Measurements from ENCODE around the gene RELL2. TPM values are rescaled to one million over a fixed set of nuclear protein-coding genes. Genes with fewer than 3 reads are reported as not detected.
"Not testable (repeated sequence)": the region's sequence is repeated elsewhere in the genome, so short reads cannot be mapped to it uniquely, and the experiment has no call there.

RELL2 gene
- total and polyA plus RNA-seq, 4 experiments from 2014 or later, result 3.0 to 21.3 (median 12.9) TPM

GRCh38 chr5:141608557-141608956, 28.2 kb upstream of the RELL2 start:
- Mint-ChIP-seq H3K9me3 (no peaks in the 10 kb centered on the region), H3K27me3 (no peaks in the 10 kb centered on the region), H3K36me3 (peaks cover 9 to 35% of the 10 kb centered on the region in 2 donors), H3K27ac (peak overlapping the region; percentile 88 to 94 (median 90)), H3K4me1 (peaks cover 63 to 95% (median 79%) of the 10 kb centered on the region in 4 donors), H3K4me3 (peak overlapping the region; percentile 18 to 87 (median 62))
- no peak for DNase-seq
- Histone ChIP-seq H3K9me3 (ENCODE audit: control insufficient read depth in 1 of 2, low read length in 2 of 2) (no peaks in the 10 kb centered on the region), H3K4me1 (ENCODE audit: insufficient read depth, low read length) (peaks cover 98% of the 10 kb centered on the region), H3K4me3 (ENCODE audit: low read length in 2 of 2) (peak overlapping the region in 1 of 2 donors; percentile 30), H3K36me3 (ENCODE audit: insufficient read depth, low read length) (no peaks in the 10 kb centered on the region), H3K27me3 (ENCODE audit: insufficient read depth, low read length) (no peaks in the 10 kb centered on the region), H3K27ac (ENCODE audit: low read depth, low read length) (peak overlapping the region; percentile 72)
- intact Hi-C loops (cut with micrococcal nuclease), result no loop called here
- ChIA-PET POLR2A (ENCODE audit: partially characterized antibody) (interaction anchor here (0.7 to 14.5 kb wide), 6 partner anchors 8 to 865 kb away, joined by 3 to 314 read pairs (median 18); partner anchors contain the start of genes DIAPH1, HDAC3 and RELL2), CTCF (ENCODE audit: partially characterized antibody) (interaction anchor here (1.1 to 11.1 kb wide), 7 partner anchors 9 to 96 kb away, joined by 3 to 169 read pairs (median 8); partner anchors contain the start of genes DIAPH1, HDAC3 and RELL2)

GRCh38 chr5:141609044-141609443, 27.8 kb upstream of the RELL2 start:
- Histone ChIP-seq H3K36me3 (ENCODE audit: insufficient read depth, low read length) (no peaks in the 10 kb centered on the region), H3K27me3 (ENCODE audit: insufficient read depth, low read length) (no peaks in the 10 kb centered on the region), H3K4me1 (ENCODE audit: insufficient read depth, low read length) (peaks cover 98% of the 10 kb centered on the region), H3K4me3 (ENCODE audit: low read length in 2 of 2) (no peak overlapping the region), H3K9me3 (ENCODE audit: control insufficient read depth in 1 of 2, low read length in 2 of 2) (no peaks in the 10 kb centered on the region), H3K27ac (ENCODE audit: low read depth, low read length) (peak overlapping the region; percentile 72)
- no peaks in the 10 kb centered on the region for H3K27me3 Mint-ChIP-seq
- H3K9me3 Mint-ChIP-seq, result no peaks in the 10 kb centered on the region
- DNase-seq, result no peak
- ChIA-PET CTCF (ENCODE audit: partially characterized antibody) (interaction anchor here (1.1 to 11.1 kb wide), 7 partner anchors 9 to 96 kb away, joined by 3 to 169 read pairs (median 8); partner anchors contain the start of genes DIAPH1, HDAC3 and RELL2), POLR2A (ENCODE audit: partially characterized antibody) (interaction anchor here (0.6 to 14.5 kb wide), 7 partner anchors 7 to 864 kb away, joined by 3 to 314 read pairs (median 16); partner anchors contain the start of genes DIAPH1, HDAC3, RELL2 and RNF14)
- H3K4me1 Mint-ChIP-seq, result peaks cover 63 to 95% (median 78%) of the 10 kb centered on the region in 4 donors
- peak overlapping the region; percentile 88 to 95 (median 93) for H3K27ac Mint-ChIP-seq
- intact Hi-C loops (cut with micrococcal nuclease), result no loop called here
- H3K36me3 Mint-ChIP-seq, result peaks cover 9 to 35% of the 10 kb centered on the region in 2 donors
- peak overlapping the region in 5 of 8 donors; percentile 8 to 87 (median 73) for H3K4me3 Mint-ChIP-seq

GRCh38 chr5:141609921-141610320, 26.9 kb upstream of the RELL2 start:
- H3K4me3 Mint-ChIP-seq, result peak overlapping the region in 6 of 8 donors; percentile 50 to 87 (median 72)
- H3K9me3 Mint-ChIP-seq; H3K9me3 ChIP-seq (ENCODE audit: control insufficient read depth in 1 of 2, low read length in 2 of 2); H3K27me3 Mint-ChIP-seq; H3K27me3 ChIP-seq (ENCODE audit: insufficient read depth, low read length); H3K4me3 ChIP-seq (ENCODE audit: low read length in 2 of 2); DNase-seq; H3K36me3 ChIP-seq (ENCODE audit: insufficient read depth, low read length); intact Hi-C loops (cut with micrococcal nuclease): not testable (repeated sequence)
- POLR2A ChIA-PET (ENCODE audit: partially characterized antibody), result interaction anchor here (0.6 to 14.5 kb wide), 5 partner anchors 6 to 359 kb away, joined by 3 to 314 read pairs (median 19); partner anchors contain the start of genes DIAPH1, HDAC3, RELL2 and RNF14
- peaks cover 9 to 35% of the 10 kb centered on the region in 2 donors for H3K36me3 Mint-ChIP-seq
- H3K27ac ChIP-seq (ENCODE audit: low read depth, low read length), result peak overlapping the region; percentile 72
- peak overlapping the region; percentile 76 to 95 (median 93) for H3K27ac Mint-ChIP-seq
- CTCF ChIA-PET (ENCODE audit: partially characterized antibody), result interaction anchor here (2.6 to 11.1 kb wide), 4 partner anchors 8 to 43 kb away, joined by 8 to 169 read pairs (median 91); partner anchors contain the start of genes DIAPH1, HDAC3 and RELL2
- peaks cover 98% of the 10 kb centered on the region for H3K4me1 ChIP-seq (ENCODE audit: insufficient read depth, low read length)
- peaks cover 61 to 95% (median 78%) of the 10 kb centered on the region in 4 donors for H3K4me1 Mint-ChIP-seq

DNA sequence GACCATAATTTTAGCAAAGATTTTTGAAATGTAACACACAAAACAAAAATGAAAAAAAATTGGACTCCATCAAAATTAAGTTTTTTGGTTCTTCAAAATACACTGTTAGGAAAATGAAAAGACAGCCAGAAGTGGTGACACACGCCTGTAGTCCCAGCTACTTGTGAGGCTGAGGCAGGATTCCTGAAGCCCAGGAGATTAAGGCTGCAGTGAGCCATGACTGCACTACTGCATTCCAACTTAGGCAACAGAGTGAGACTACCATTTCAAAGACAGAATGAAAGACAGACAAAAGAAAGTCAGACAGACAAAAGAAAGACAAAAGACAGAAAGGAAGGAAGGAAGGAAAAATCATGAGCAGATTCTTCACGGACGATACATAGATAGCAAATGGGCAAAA, 25.5 kb upstream of the RELL2 start:
- peaks cover 62 to 93% (median 77%) of the 10 kb centered on the region in 4 donors for H3K4me1 Mint-ChIP-seq
- H3K4me3 ChIP-seq (ENCODE audit: low read length in 2 of 2), result no peak overlapping the region
- H3K27ac ChIP-seq (ENCODE audit: low read depth, low read length), result peak overlapping the region; percentile 22
- ChIA-PET POLR2A (ENCODE audit: partially characterized antibody) (interaction anchor here (0.9 to 1.1 kb wide), 2 partner anchors 18 to 27 kb away, joined by 4 to 8 read pairs; no protein-coding TSS in a partner anchor), CTCF (ENCODE audit: partially characterized antibody) (interaction anchor here (0.5 to 28.3 kb wide), 3 partner anchors 8 to 19 kb away, joined by 3 to 712 read pairs (median 3); no protein-coding TSS in a partner anchor)
- H3K9me3 ChIP-seq (ENCODE audit: control insufficient read depth in 1 of 2, low read length in 2 of 2), result no peaks in the 10 kb centered on the region
- intact Hi-C loops (cut with micrococcal nuclease), result no loop called here
- no peaks in the 10 kb centered on the region for H3K36me3 ChIP-seq (ENCODE audit: insufficient read depth, low read length)
- H3K4me1 ChIP-seq (ENCODE audit: insufficient read depth, low read length), result peaks cover 97% of the 10 kb centered on the region
- no peaks in the 10 kb centered on the region for H3K9me3 Mint-ChIP-seq
- peak overlapping the region; percentile 63 to 95 (median 77) for H3K27ac Mint-ChIP-seq
- DNase-seq, result no peak
- peak overlapping the region; percentile 18 to 76 (median 62) for H3K4me3 Mint-ChIP-seq
- H3K36me3 Mint-ChIP-seq, result peaks cover 14 to 39% of the 10 kb centered on the region in 2 donors
- H3K27me3 ChIP-seq (ENCODE audit: insufficient read depth, low read length), result no peaks in the 10 kb centered on the region
- no peaks in the 10 kb centered on the region for H3K27me3 Mint-ChIP-seq

- Histone ChIP-seq H3K27ac (ENCODE audit: low read depth, low read length) (peak overlapping the region; percentile 16), H3K27me3 (ENCODE audit: insufficient read depth, low read length) (no peaks in the 10 kb centered on the region), H3K4me3 (ENCODE audit: low read length in 2 of 2) (no peak overlapping the region), H3K4me1 (ENCODE audit: insufficient read depth, low read length) (peaks cover 85% of the 10 kb centered on the region), H3K9me3 (ENCODE audit: control insufficient read depth in 1 of 2, low read length in 2 of 2) (no peaks in the 10 kb centered on the region), H3K36me3 (ENCODE audit: insufficient read depth, low read length) (no peaks in the 10 kb centered on the region)
- POLR2A ChIA-PET (ENCODE audit: partially characterized antibody), result interaction anchor here (1.3 to 8.8 kb wide), 4 partner anchors 10 to 1157 kb away, joined by 3 to 314 read pairs (median 113); no protein-coding TSS in a partner anchor
- intact Hi-C loops (cut with micrococcal nuclease), result no loop called here
- peaks cover 14 to 52% of the 10 kb centered on the region in 2 donors for H3K36me3 Mint-ChIP-seq
- peak overlapping the region; percentile 49 to 93 (median 85) for H3K27ac Mint-ChIP-seq
- H3K4me1 Mint-ChIP-seq, result peaks cover 56 to 93% (median 71%) of the 10 kb centered on the region in 4 donors
- peak overlapping the region in 7 of 8 donors; percentile 17 to 82 (median 56) for H3K4me3 Mint-ChIP-seq
- peaks cover 0 to 2% (median 0%) of the 10 kb centered on the region in 8 donors for H3K9me3 Mint-ChIP-seq
- no peaks in the 10 kb centered on the region for H3K27me3 Mint-ChIP-seq
- DNase-seq, result no peak
- CTCF ChIA-PET (ENCODE audit: partially characterized antibody), result interaction anchor here (1.0 to 28.3 kb wide), 6 partner anchors 9 to 49 kb away, joined by 3 to 712 read pairs (median 6); partner anchors contain the start of genes HDAC3 and RELL2
These were observed 23.5 kb upstream of the RELL2 start for GRCh38 chr5:141613344-141613743.

GRCh38 chr5:141615991-141616720, 20.6 kb upstream of the RELL2 start:
- Mint-ChIP-seq H3K36me3 (peaks cover 14 to 48% of the 10 kb centered on the region in 2 donors), H3K9me3 (peaks cover 0 to 2% (median 0%) of the 10 kb centered on the region in 8 donors), H3K4me3 (peak overlapping the region; percentile 94 to 100 (median 98)), H3K27ac (peak overlapping the region; percentile 77 to 98 (median 93)), H3K4me1 (peaks cover 46 to 79% (median 56%) of the 10 kb centered on the region in 4 donors), H3K27me3 (no peaks in the 10 kb centered on the region)
- peak overlapping the region; percentile 86 for H3K27ac ChIP-seq (ENCODE audit: low read depth, low read length)
- peak overlapping the region; percentile 33 to 86 for H3K4me3 ChIP-seq (ENCODE audit: low read length in 2 of 2)
- H3K36me3 ChIP-seq (ENCODE audit: insufficient read depth, low read length), result peaks cover 4% of the 10 kb centered on the region
- CTCF ChIA-PET (ENCODE audit: partially characterized antibody), result interaction anchor here (1.7 to 28.3 kb wide), 7 partner anchors 11 to 354 kb away, joined by 7 to 712 read pairs (median 56); partner anchors contain the start of genes HDAC3, RELL2 and RNF14
- DNase-seq, result no peak
- no peaks in the 10 kb centered on the region for H3K27me3 ChIP-seq (ENCODE audit: insufficient read depth, low read length)
- H3K9me3 ChIP-seq (ENCODE audit: control insufficient read depth in 1 of 2, low read length in 2 of 2), result no peaks in the 10 kb centered on the region
- peaks cover 63% of the 10 kb centered on the region for H3K4me1 ChIP-seq (ENCODE audit: insufficient read depth, low read length)
- intact Hi-C loops (cut with micrococcal nuclease), result loop anchor here (5.0 kb wide), 1 partner anchor 34 kb away; no protein-coding TSS in a partner anchor
- POLR2A ChIA-PET (ENCODE audit: partially characterized antibody), result interaction anchor here (0.6 to 13.2 kb wide), 7 partner anchors 13 to 1068 kb away, joined by 3 to 314 read pairs (median 9); partner anchors contain the start of genes EIF4EBP3, FCHSD1, HDAC3 and RELL2
